ENCODE data around the gene PFDN1.

DNA sequence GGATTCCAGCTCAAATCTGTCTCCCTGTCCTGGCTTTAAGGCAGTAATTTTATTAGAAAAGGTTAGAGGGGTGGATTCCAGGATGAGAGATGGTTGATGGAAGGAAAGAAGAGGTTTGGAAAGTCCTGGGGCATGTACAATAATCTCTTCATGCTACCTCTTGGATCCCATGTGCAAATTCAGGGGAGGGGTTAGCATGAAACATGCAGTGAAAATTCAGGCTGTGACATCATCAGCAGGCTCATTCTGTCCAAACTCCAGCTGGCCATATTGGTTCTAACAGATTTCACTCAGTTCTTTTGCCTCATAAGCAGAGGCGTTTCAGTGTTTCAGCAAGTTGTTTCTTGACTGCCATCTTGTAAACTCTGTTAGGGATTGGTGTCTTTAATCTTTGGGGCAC is 72.5 kb downstream of the PFDN1 start:
- TF ChIP-seq CTCF (IDR thresholded peaks at IDR 0.05; ENCODE audit: low read depth, low read length, missing input control) (no peak), REST (IDR thresholded peaks at IDR 0.05) (no peak), TAF1 (conservative IDR thresholded peaks at IDR 0.05) (no peak), SP1 (IDR thresholded peaks at IDR 0.05) (no peak), EGR1 (IDR thresholded peaks at IDR 0.05; ENCODE audit: low read depth in 2 of 2) (no peak), RAD21 (IDR thresholded peaks at IDR 0.05) (no peak), MAX (IDR thresholded peaks at IDR 0.05) (no peak), ZBTB33 (IDR thresholded peaks at IDR 0.05) (no peak), GABPA (IDR thresholded peaks at IDR 0.05 in 1 of 2, conservative IDR thresholded peaks at IDR 0.05 in 1 of 2) (no peak), JUND (IDR thresholded peaks at IDR 0.05) (no peak)
